Mesendoderm (in vitro differentiated cells): ENCODE measurements around the gene PSKH1.

Source experiments
- DNase-seq: peaks from one replicate; pipeline ENCODE4 v3.0.0; 2013
- H2AK5ac ChIP-seq: 2 replicates; pipeline ENCODE4 v1.6.1; 2013; ENCODE audit warnings: low read length, inconsistent platforms
- H2BK120ac ChIP-seq: 2 replicates; pipeline ENCODE4 v1.6.1; 2013; ENCODE audit warnings: low read depth, mild to moderate bottlenecking, low read length, moderate library complexity, mixed read lengths
- H2BK15ac ChIP-seq: replicated peaks from 2 replicates; pipeline ENCODE4 v1.6.1; 2013; ENCODE audit warnings: low read depth, mild to moderate bottlenecking, moderate library complexity
- H2BK5ac ChIP-seq: 2 replicates; pipeline ENCODE4 v1.6.1; 2013; ENCODE audit warnings: low read length, inconsistent platforms
- H3K18ac ChIP-seq: 2 replicates; pipeline ENCODE4 v1.6.1; 2013; ENCODE audit warnings: mild to moderate bottlenecking, low read length, mixed read lengths
- H3K23ac ChIP-seq: one replicate; pipeline ENCODE4 v1.6.1; 2013; ENCODE audit warnings: low read length
- H3K27ac ChIP-seq: 2 replicates; pipeline ENCODE4 v1.5.1; 2013; ENCODE audit warnings: low read depth, mild to moderate bottlenecking, inconsistent platforms, low read length, moderate library complexity
- H3K27me3 ChIP-seq: 2 replicates; pipeline ENCODE4 v1.6.1; 2013; ENCODE audit warnings: low read length, control low read depth, mild to moderate bottlenecking, inconsistent platforms; ENCODE audit not compliant: insufficient read depth, poor library complexity
- H3K36me3 ChIP-seq: 2 replicates; pipeline ENCODE4 v1.6.1; 2013; ENCODE audit warnings: low read length, inconsistent platforms; ENCODE audit not compliant: control insufficient read depth, insufficient read depth
- H3K4ac ChIP-seq: one replicate; pipeline ENCODE4 v1.6.1; 2013; ENCODE audit warnings: low read depth, mild to moderate bottlenecking, low read length, moderate library complexity
- H3K4me1 ChIP-seq: 2 replicates; pipeline ENCODE4 v1.6.1; 2013; ENCODE audit warnings: low read depth, low read length, inconsistent platforms; ENCODE audit not compliant: control insufficient read depth
- H3K4me2 ChIP-seq: 2 replicates; pipeline ENCODE4 v1.6.1; 2013; ENCODE audit warnings: low read length
- H3K4me3 ChIP-seq: 2 replicates; pipeline ENCODE4 v1.5.1; 2013; ENCODE audit warnings: mild to moderate bottlenecking, low read length
- H3K56ac ChIP-seq: one replicate; pipeline ENCODE4 v1.6.1; 2013; ENCODE audit warnings: low read length
- H3K79me1 ChIP-seq: 2 replicates; pipeline ENCODE4 v1.6.1; 2013; ENCODE audit warnings: low read length, inconsistent platforms
- H3K79me2 ChIP-seq: 2 replicates; pipeline ENCODE4 v1.6.1; 2013; ENCODE audit warnings: mild to moderate bottlenecking, low read length; ENCODE audit not compliant: control insufficient read depth, insufficient read depth
- H3K9ac ChIP-seq: 2 replicates; pipeline ENCODE4 v1.6.1; 2013; ENCODE audit warnings: low read length, inconsistent platforms
- H4K5ac ChIP-seq: one replicate; pipeline ENCODE4 v1.6.1; 2013; ENCODE audit warnings: low read length
- H4K8ac ChIP-seq: one replicate; pipeline ENCODE4 v1.6.1; 2013; ENCODE audit warnings: low read depth, mild to moderate bottlenecking, control low read depth, low read length, moderate library complexity
- whole genome bisulfite sequencing: extraction: QIAGEN DNeasy Blood & Tissue Kit; methylation state at CpG from one replicate; pipeline ENCODE4 v1.1.7; 2013; ENCODE audit warnings: low lambda C conversion rate, missing lambda C conversion rate; ENCODE audit not compliant: insufficient coverage; ENCODE audit errors: extremely low coverage; 5-methylcytosine and 5-hydroxymethylcytosine counted together

Gene PSKH1

GRCh38 chr16:67874372-67874771, 18.7 kb upstream of the PSKH1 start:
- no peak overlapping the region for H2AK5ac ChIP-seq
- peaks cover 16% of the 10 kb centered on the region for H3K79me1 ChIP-seq
- H4K8ac ChIP-seq, result no peak overlapping the region
- no peak overlapping the region for H3K23ac ChIP-seq
- no peak overlapping the region for H2BK120ac ChIP-seq
- peaks cover 4% of the 10 kb centered on the region for H3K4me1 ChIP-seq
- no peak overlapping the region for H3K4me2 ChIP-seq
- peak overlapping the region; percentile 17 for H3K9ac ChIP-seq
- no peak overlapping the region for H3K4ac ChIP-seq
- H3K4me3 ChIP-seq, result no peak overlapping the region
- no peak overlapping the region for H3K27ac ChIP-seq
- H3K56ac ChIP-seq, result peak overlapping the region; percentile 94
- no peaks in the 10 kb centered on the region for H3K27me3 ChIP-seq
- no peak overlapping the region for H2BK5ac ChIP-seq
- H3K36me3 ChIP-seq, result peaks cover 16% of the 10 kb centered on the region
- no CpG with 5 or more reads among the region's 3 CpGs for WGBS
- H2BK15ac ChIP-seq, result no peak overlapping the region
- H4K5ac ChIP-seq, result no peak overlapping the region
- no peak for DNase-seq
- H3K79me2 ChIP-seq, result peaks cover 20% of the 10 kb centered on the region
- no peak overlapping the region for H3K18ac ChIP-seq

GRCh38 chr16:67877064-67877463, 16.0 kb upstream of the PSKH1 start:
- H4K5ac ChIP-seq, result no peak overlapping the region
- H4K8ac ChIP-seq, result no peak overlapping the region
- H3K4me3 ChIP-seq, result no peak overlapping the region
- H3K36me3 ChIP-seq, result peaks cover 25% of the 10 kb centered on the region
- no peak overlapping the region for H3K4me2 ChIP-seq
- H2BK5ac ChIP-seq, result no peak overlapping the region
- no peak overlapping the region for H3K18ac ChIP-seq
- no peak overlapping the region for H2BK120ac ChIP-seq
- no peak for DNase-seq
- H3K27ac ChIP-seq, result no peak overlapping the region
- no peaks in the 10 kb centered on the region for H3K27me3 ChIP-seq
- H2BK15ac ChIP-seq, result no peak overlapping the region
- no peak overlapping the region for H3K56ac ChIP-seq
- H3K79me1 ChIP-seq, result peaks cover 16% of the 10 kb centered on the region
- H3K79me2 ChIP-seq, result peaks cover 20% of the 10 kb centered on the region
- H3K4me1 ChIP-seq, result peaks cover 4% of the 10 kb centered on the region
- no peak overlapping the region for H3K4ac ChIP-seq
- H3K9ac ChIP-seq, result no peak overlapping the region
- no CpG with 5 or more reads among the region's 11 CpGs for WGBS
- H2AK5ac ChIP-seq, result no peak overlapping the region
- no peak overlapping the region for H3K23ac ChIP-seq

- Histone ChIP-seq H4K5ac (no peak overlapping the region), H3K9ac (no peak overlapping the region), H3K79me2 (peaks cover 20% of the 10 kb centered on the region), H2AK5ac (no peak overlapping the region), H3K4me1 (peaks cover 4% of the 10 kb centered on the region), H4K8ac (no peak overlapping the region), H2BK120ac (no peak overlapping the region), H3K27me3 (no peaks in the 10 kb centered on the region), H3K56ac (no peak overlapping the region), H3K23ac (no peak overlapping the region), H3K4me3 (no peak overlapping the region), H3K27ac (no peak overlapping the region), H3K79me1 (peaks cover 16% of the 10 kb centered on the region), H3K18ac (no peak overlapping the region), H3K4me2 (no peak overlapping the region), H3K36me3 (peaks cover 29% of the 10 kb centered on the region), H2BK15ac (no peak overlapping the region), H3K4ac (no peak overlapping the region), H2BK5ac (no peak overlapping the region)
- DNase-seq, result no peak
- WGBS, result no CpG with 5 or more reads among the region's 6 CpGs
Measured at GRCh38 chr16:67878232-67878631, 14.8 kb upstream of the PSKH1 start.

- H4K5ac ChIP-seq, result no peak overlapping the region
- H3K79me1 ChIP-seq, result peaks cover 13% of the 10 kb centered on the region
- H3K18ac ChIP-seq, result no peak overlapping the region
- no peak overlapping the region for H3K27ac ChIP-seq
- peaks cover 3% of the 10 kb centered on the region for H3K4me1 ChIP-seq
- H3K36me3 ChIP-seq, result peaks cover 29% of the 10 kb centered on the region
- H3K27me3 ChIP-seq, result no peaks in the 10 kb centered on the region
- H3K79me2 ChIP-seq, result peaks cover 15% of the 10 kb centered on the region
- no peak overlapping the region for H3K56ac ChIP-seq
- no peak overlapping the region for H4K8ac ChIP-seq
- DNase-seq, result no peak
- no peak overlapping the region for H3K4me2 ChIP-seq
- WGBS, result no CpG with 5 or more reads among the region's 9 CpGs
- H2AK5ac ChIP-seq, result no peak overlapping the region
- H2BK15ac ChIP-seq, result no peak overlapping the region
- H2BK120ac ChIP-seq, result no peak overlapping the region
- H3K9ac ChIP-seq, result no peak overlapping the region
- H3K4me3 ChIP-seq, result no peak overlapping the region
- H3K4ac ChIP-seq, result no peak overlapping the region
- no peak overlapping the region for H2BK5ac ChIP-seq
- no peak overlapping the region for H3K23ac ChIP-seq
Measured at GRCh38 chr16:67878846-67879245, 14.2 kb upstream of the PSKH1 start.

- no peak overlapping the region for H3K4me3 ChIP-seq
- H4K8ac ChIP-seq, result no peak overlapping the region
- no peak overlapping the region for H2BK15ac ChIP-seq
- H3K4me1 ChIP-seq, result no peaks in the 10 kb centered on the region
- H3K79me1 ChIP-seq, result peaks cover 7% of the 10 kb centered on the region
- peaks cover 29% of the 10 kb centered on the region for H3K36me3 ChIP-seq
- H3K56ac ChIP-seq, result no peak overlapping the region
- no peak overlapping the region for H4K5ac ChIP-seq
- no peak overlapping the region for H3K18ac ChIP-seq
- WGBS, result no CpG with 5 or more reads among the region's 12 CpGs
- H3K4me2 ChIP-seq, result no peak overlapping the region
- H3K27ac ChIP-seq, result no peak overlapping the region
- H3K9ac ChIP-seq, result no peak overlapping the region
- H2AK5ac ChIP-seq, result no peak overlapping the region
- H2BK120ac ChIP-seq, result no peak overlapping the region
- H2BK5ac ChIP-seq, result no peak overlapping the region
- no peak for DNase-seq
- no peak overlapping the region for H3K23ac ChIP-seq
- no peak overlapping the region for H3K4ac ChIP-seq
- peaks cover 9% of the 10 kb centered on the region for H3K79me2 ChIP-seq
- no peaks in the 10 kb centered on the region for H3K27me3 ChIP-seq
Measured at GRCh38 chr16:67879462-67879861, 13.6 kb upstream of the PSKH1 start.

- Histone ChIP-seq H3K23ac (no peak overlapping the region), H3K36me3 (peaks cover 29% of the 10 kb centered on the region), H3K18ac (no peak overlapping the region)
Measured at GRCh38 chr16:67879936-67880335, 13.1 kb upstream of the PSKH1 start.

More at GRCh38 chr16:67879936-67880335, 13.1 kb upstream of the PSKH1 start:
- DNase-seq, result no peak
- peaks cover 5% of the 10 kb centered on the region for H3K79me1 ChIP-seq
- no peak overlapping the region for H3K9ac ChIP-seq
- no peak overlapping the region for H2BK5ac ChIP-seq
- no peak overlapping the region for H2BK120ac ChIP-seq
- no peak overlapping the region for H2AK5ac ChIP-seq
- H3K4me3 ChIP-seq, result no peak overlapping the region
- no peak overlapping the region for H3K27ac ChIP-seq
- H2BK15ac ChIP-seq, result no peak overlapping the region
- H3K56ac ChIP-seq, result no peak overlapping the region
- H3K4me2 ChIP-seq, result no peak overlapping the region
- H3K4me1 ChIP-seq, result no peaks in the 10 kb centered on the region
- no peak overlapping the region for H4K5ac ChIP-seq
- peaks cover 6% of the 10 kb centered on the region for H3K79me2 ChIP-seq
- WGBS, result no CpG with 5 or more reads among the region's 5 CpGs
- no peak overlapping the region for H4K8ac ChIP-seq
- H3K27me3 ChIP-seq, result no peaks in the 10 kb centered on the region
- no peak overlapping the region for H3K4ac ChIP-seq
